PC-9 (cell line): Measurements from ENCODE around the gene CPT1B. TPM values are rescaled to one million over a fixed set of nuclear protein-coding genes. Genes with fewer than 3 reads are reported as not detected.

ENCODE experiments used
- BruUV-seq: library from RNA; stranded (reverse); fragments of 400-500 nt; replicated peaks from 2 replicates; lab custom pipeline; 2021; lab: Mats Ljungman, UMichigan
- CTCF ChIA-PET: fragments of 300-600 bp; sonication (Branson Sonifier 250); formaldehyde crosslinking; loops from one replicate; lab custom pipeline; 2022; ENCODE audit warnings: antibody characterized with exemption; lab: Charles Lee
- POLR2A ChIA-PET: fragments of 300-600 bp; sonication (Branson Sonifier 250); formaldehyde crosslinking; loops from one replicate; lab custom pipeline; 2022; ENCODE audit warnings: antibody characterized with exemption; ENCODE audit not compliant: unreplicated experiment; lab: Charles Lee
- DNase-seq, 2 experiments: peaks; one replicate each; pipeline versions ENCODE4 v3.0.0 to v3.0.0-alpha.2; 2015 to 2022; ENCODE audit warnings: mixed read lengths in 1 of 2
- H2AFZ ChIP-seq: fragments of 200-600 bp; sonication (generic); 2 replicates; pipeline ENCODE4 v1.8.1; 2017; ENCODE audit warnings: antibody characterized with exemption
- H3F3A ChIP-seq: fragments of 200-600 bp; sonication (generic); 2 replicates; pipeline ENCODE4 v1.8.1; 2017; ENCODE audit warnings: antibody characterized with exemption, mild to moderate bottlenecking, low read depth; ENCODE audit not compliant: insufficient read depth
- H3K27ac ChIP-seq: fragments of 200-600 bp; sonication (generic); 2 replicates; pipeline ENCODE4 v1.6.1; 2016; ENCODE audit warnings: mixed run types
- H3K27me3 ChIP-seq: fragments of 200-600 bp; sonication (generic); 2 replicates; pipeline ENCODE4 v1.6.1; 2016; ENCODE audit warnings: low read depth, mixed run types; ENCODE audit not compliant: insufficient read depth
- H3K36me3 ChIP-seq: fragments of 200-600 bp; sonication (generic); 2 replicates; pipeline ENCODE4 v1.6.1; 2016; ENCODE audit warnings: low read depth, mixed run types
- H3K4me1 ChIP-seq: fragments of 200-600 bp; sonication (generic); replicated peaks from 2 replicates; pipeline ENCODE4 v1.6.1; 2016; ENCODE audit warnings: mixed run types; ENCODE audit not compliant: insufficient read depth
- H3K4me2 ChIP-seq: fragments of 200-600 bp; sonication (generic); 2 replicates; pipeline ENCODE4 v1.6.1; 2017; ENCODE audit warnings: mixed run types
- H3K4me3 ChIP-seq: fragments of 200-600 bp; sonication (generic); 2 replicates; pipeline ENCODE4 v1.6.1; 2016; ENCODE audit warnings: mixed run types
- H3K79me2 ChIP-seq: fragments of 200-600 bp; sonication (generic); 2 replicates; pipeline ENCODE4 v1.6.1; 2017; ENCODE audit warnings: low read depth, mixed run types
- H3K9me2 ChIP-seq: fragments of 200-600 bp; sonication (generic); 2 replicates; pipeline ENCODE4 v1.8.1; 2017; ENCODE audit warnings: mild to moderate bottlenecking; ENCODE audit not compliant: insufficient read depth
- H3K9me3 ChIP-seq: fragments of 200-600 bp; sonication (generic); 2 replicates; pipeline ENCODE4 v1.8.1; 2016; ENCODE audit warnings: low read depth; ENCODE audit not compliant: insufficient read depth
- H4K20me1 ChIP-seq: fragments of 200-600 bp; sonication (generic); 2 replicates; pipeline ENCODE4 v1.8.1; 2017; ENCODE audit not compliant: insufficient read depth
- EZH2 ChIP-seq: fragments of 200-600 bp; sonication (generic); IDR thresholded peaks from 2 replicates; pipeline ENCODE4 v1.8.0; 2017; ENCODE audit warnings: antibody characterized with exemption, low read depth
- intact Hi-C: fragments of 100-400 bp; cut with micrococcal nuclease; formaldehyde crosslinking; loops from one replicate; pipeline ENCODE4 v1.10.0; 2022; ENCODE audit not compliant: unreplicated experiment
- total RNA-seq: library from RNA; stranded (reverse); gene quantifications from 2 replicates; pipeline ENCODE4 v1.2.3, GENCODE V29; 2021
- TF ChIP-seq, protein P1 (sequence below): fragments of 200-600 bp; sonication (generic); conservative IDR thresholded peaks from 2 replicates; pipeline ENCODE4 v1.6.1; 2017; ENCODE audit warnings: mixed run types, antibody characterized with exemption, mild to moderate bottlenecking, moderate library complexity

CPT1B gene
- total RNA-seq, 1 experiment from 2014 or later: 66.2 TPM

DNA sequence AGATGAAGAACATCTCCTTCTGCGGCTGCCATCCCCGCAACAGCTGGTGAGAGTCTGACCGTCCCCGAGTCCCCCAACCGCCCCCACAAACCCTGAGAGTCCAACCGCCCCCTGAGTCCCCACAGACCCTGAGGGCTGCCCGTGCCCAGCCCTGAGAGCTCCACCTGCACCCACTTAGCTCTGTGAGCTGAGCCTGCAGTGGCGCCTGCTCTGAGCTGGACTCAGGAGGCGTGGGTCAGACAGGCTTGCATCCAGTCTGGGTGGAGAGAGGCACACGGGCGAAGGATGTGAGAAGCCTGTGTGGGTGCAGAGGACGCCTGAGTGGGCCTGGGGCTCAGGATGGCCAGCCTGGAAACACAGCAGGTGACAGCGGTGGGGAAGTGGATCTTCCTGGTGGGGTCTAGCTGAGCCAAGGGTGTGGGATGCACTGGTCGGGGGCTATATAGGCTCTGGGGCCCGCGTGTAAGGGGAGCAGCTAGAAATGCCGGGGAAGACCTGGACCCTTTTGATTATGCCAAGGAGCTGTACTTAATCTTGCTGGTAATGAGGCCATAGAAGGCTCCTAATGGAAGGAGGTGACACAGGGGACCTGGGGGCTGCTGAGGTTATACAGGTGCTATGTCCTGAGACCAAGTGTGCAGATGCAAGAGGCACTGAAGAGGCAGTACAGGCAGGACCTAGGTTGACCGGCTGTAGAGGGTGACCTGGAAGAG lies 28.9 kb upstream of the CPT1B start:
- Histone ChIP-seq H4K20me1 (no peaks in the 10 kb centered on the region; the same call in none of the 2 replicates), H3K4me3 (no peak overlapping the region), H3K79me2 (no peaks in the 10 kb centered on the region), H3K4me1 (no peaks in the 10 kb centered on the region), H3K27me3 (peaks cover 89% of the 10 kb centered on the region), H3K9me3 (no peaks in the 10 kb centered on the region), H3K9me2 (no peaks in the 10 kb centered on the region), H3K36me3 (no peaks in the 10 kb centered on the region), H3K27ac (no peak overlapping the region), H3K4me2 (no peak overlapping the region), H2AFZ (no peak overlapping the region), H3F3A (peaks cover 13% of the 10 kb centered on the region)
- TF ChIP-seq EZH2: peak; percentile 56; the same call in 1 of the 2 replicates
- TF ChIP-seq, protein P1, sequence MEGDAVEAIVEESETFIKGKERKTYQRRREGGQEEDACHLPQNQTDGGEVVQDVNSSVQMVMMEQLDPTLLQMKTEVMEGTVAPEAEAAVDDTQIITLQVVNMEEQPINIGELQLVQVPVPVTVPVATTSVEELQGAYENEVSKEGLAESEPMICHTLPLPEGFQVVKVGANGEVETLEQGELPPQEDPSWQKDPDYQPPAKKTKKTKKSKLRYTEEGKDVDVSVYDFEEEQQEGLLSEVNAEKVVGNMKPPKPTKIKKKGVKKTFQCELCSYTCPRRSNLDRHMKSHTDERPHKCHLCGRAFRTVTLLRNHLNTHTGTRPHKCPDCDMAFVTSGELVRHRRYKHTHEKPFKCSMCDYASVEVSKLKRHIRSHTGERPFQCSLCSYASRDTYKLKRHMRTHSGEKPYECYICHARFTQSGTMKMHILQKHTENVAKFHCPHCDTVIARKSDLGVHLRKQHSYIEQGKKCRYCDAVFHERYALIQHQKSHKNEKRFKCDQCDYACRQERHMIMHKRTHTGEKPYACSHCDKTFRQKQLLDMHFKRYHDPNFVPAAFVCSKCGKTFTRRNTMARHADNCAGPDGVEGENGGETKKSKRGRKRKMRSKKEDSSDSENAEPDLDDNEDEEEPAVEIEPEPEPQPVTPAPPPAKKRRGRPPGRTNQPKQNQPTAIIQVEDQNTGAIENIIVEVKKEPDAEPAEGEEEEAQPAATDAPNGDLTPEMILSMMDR: no peak
- DNase-seq: no peak
- intact Hi-C loops: no loop called here
- ChIA-PET POLR2A (no interaction called here), CTCF (interaction anchor here (0.7 kb wide), 1 partner anchor 50 kb away, joined by 10 read pairs; no protein-coding TSS in a partner anchor)
- no TSS peak for BruUV-seq

DNA sequence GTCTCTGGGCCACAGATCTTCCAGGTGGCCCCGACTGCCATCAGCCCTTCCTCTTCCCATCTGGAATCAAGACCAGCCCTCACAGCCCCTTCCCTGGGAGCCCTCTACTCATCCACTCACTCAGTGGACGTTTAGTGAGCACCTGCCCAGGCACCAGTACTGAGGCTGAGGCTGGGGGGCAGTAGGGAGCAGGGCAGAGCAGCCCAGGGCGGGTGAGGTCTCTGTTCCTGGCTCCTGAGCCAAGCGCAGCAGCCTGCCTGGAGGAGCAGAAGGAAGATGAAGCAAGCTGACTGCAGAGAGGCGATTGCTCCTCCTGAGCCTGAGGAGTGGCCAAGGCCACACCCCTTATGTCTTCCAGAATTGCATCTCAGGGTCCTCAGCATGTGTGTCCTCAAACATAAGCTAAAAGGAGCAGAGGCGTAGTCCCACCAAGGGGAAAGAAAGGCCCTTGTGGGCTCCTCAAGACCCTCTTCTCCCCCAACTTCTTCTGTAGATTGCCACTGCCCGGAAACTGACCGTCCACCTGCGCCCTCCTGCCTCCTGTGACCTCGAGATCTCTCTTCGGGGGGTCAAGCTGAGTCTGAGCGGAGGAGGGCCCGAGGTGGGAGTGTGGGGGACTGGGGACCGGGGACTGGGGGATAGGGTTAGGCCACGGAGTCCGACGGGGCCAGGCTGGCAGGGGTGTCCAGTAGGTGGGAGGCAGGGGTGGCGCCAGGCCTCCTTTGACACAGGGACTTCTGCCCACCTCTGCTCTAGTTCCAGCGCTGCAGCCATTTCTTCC lies 28.1 kb upstream of the CPT1B start:
- POLR2A ChIA-PET: no interaction called here
- Histone ChIP-seq H3K4me3 (no peak overlapping the region), H3K9me3 (no peaks in the 10 kb centered on the region), H2AFZ (no peak overlapping the region), H3K9me2 (no peaks in the 10 kb centered on the region), H4K20me1 (no peaks in the 10 kb centered on the region; the same call in 1 of the 2 replicates), H3K4me1 (no peaks in the 10 kb centered on the region), H3K27me3 (peaks cover 89% of the 10 kb centered on the region), H3K79me2 (no peaks in the 10 kb centered on the region), H3K36me3 (no peaks in the 10 kb centered on the region), H3K27ac (no peak overlapping the region), H3K4me2 (no peak overlapping the region), H3F3A (peaks cover 12% of the 10 kb centered on the region; the same call in 1 of the 2 replicates)
- no peak for DNase-seq
- TF ChIP-seq, protein P1: no peak
- TF ChIP-seq EZH2: no peak
- BruUV-seq: no TSS peak
- CTCF ChIA-PET: no interaction called here
- intact Hi-C loops: no loop called here

GRCh38 chr22:50605613-50606074 lies 27.4 kb upstream of the CPT1B start:
- H3K27me3 ChIP-seq: peaks cover 87% of the 10 kb centered on the region
- H3K4me3 ChIP-seq: no peak overlapping the region
- no TSS peak for BruUV-seq
- H3K27ac ChIP-seq: no peak overlapping the region
- no peaks in the 10 kb centered on the region for H3K79me2 ChIP-seq
- DNase-seq: no peak
- no peak overlapping the region for H2AFZ ChIP-seq
- H4K20me1 ChIP-seq: no peaks in the 10 kb centered on the region; the same call in 1 of the 2 replicates
- POLR2A ChIA-PET: no interaction called here
- CTCF ChIA-PET: no interaction called here
- no peaks in the 10 kb centered on the region for H3K9me2 ChIP-seq
- H3K9me3 ChIP-seq: no peaks in the 10 kb centered on the region
- intact Hi-C loops: no loop called here
- no peak overlapping the region for H3K4me2 ChIP-seq
- TF ChIP-seq, protein P1: no peak
- no peak for TF ChIP-seq EZH2
- no peaks in the 10 kb centered on the region for H3K36me3 ChIP-seq
- H3F3A ChIP-seq: peaks cover 12% of the 10 kb centered on the region; the same call in 1 of the 2 replicates
- no peaks in the 10 kb centered on the region for H3K4me1 ChIP-seq
